Karpas-422 (cell line): Measurements from ENCODE around the gene PPM1D. TPM values are rescaled to one million over a fixed set of nuclear protein-coding genes. Genes with fewer than 3 reads are reported as not detected.
A peak's percentile ranks its signal among the peaks of the same experiment; 100 is the strongest.
"Not testable (repeated sequence)": the region's sequence is repeated elsewhere in the genome, so short reads cannot be mapped to it uniquely, and the experiment has no call there.

Experiments used
- DNase-seq: peaks from one replicate; pipeline ENCODE4 v3.0.0-alpha.2; 2015
- H2AFZ ChIP-seq: fragments of 200-600 bp; sonication (generic); 2 replicates; pipeline ENCODE4 v1.6.1; 2014; ENCODE audit warnings: antibody characterized with exemption, low read length, mixed read lengths
- H3K27ac ChIP-seq: fragments of 200-600 bp; sonication (generic); 2 replicates; pipeline ENCODE4 v1.5.1; 2014; ENCODE audit warnings: mild to moderate bottlenecking, low read length, moderate library complexity
- H3K27me3 ChIP-seq: fragments of 200-600 bp; sonication (generic); 2 replicates; pipeline ENCODE4 v1.6.1; 2014; ENCODE audit warnings: low read length, mixed read lengths
- H3K36me3 ChIP-seq: fragments of 200-600 bp; sonication (generic); 2 replicates; pipeline ENCODE4 v1.6.1; 2014; ENCODE audit warnings: low read length, mixed read lengths; ENCODE audit not compliant: insufficient read depth
- H3K4me1 ChIP-seq: fragments of 200-600 bp; sonication (generic); 2 replicates; pipeline ENCODE4 v1.6.1; 2014; ENCODE audit warnings: mild to moderate bottlenecking, low read length, mixed read lengths
- H3K4me2 ChIP-seq: fragments of 200-600 bp; sonication (generic); 2 replicates; pipeline ENCODE4 v1.6.1; 2014; ENCODE audit warnings: low read length, low read depth, mild to moderate bottlenecking; ENCODE audit not compliant: poor library complexity, severe bottlenecking
- H3K4me3 ChIP-seq: fragments of 200-600 bp; sonication (generic); 2 replicates; pipeline ENCODE4 v1.5.1; 2014; ENCODE audit warnings: mild to moderate bottlenecking, antibody characterized with exemption, low read length, mixed read lengths
- H3K79me2 ChIP-seq: fragments of 200-600 bp; sonication (generic); 2 replicates; pipeline ENCODE4 v1.6.1; 2014; ENCODE audit warnings: mild to moderate bottlenecking, low read length, mixed read lengths
- H3K9ac ChIP-seq: fragments of 200-600 bp; sonication (generic); 2 replicates; pipeline ENCODE4 v1.6.0; 2014; ENCODE audit warnings: low read length
- H3K9me2 ChIP-seq: fragments of 200-600 bp; sonication (generic), shearing (Covaris generic); replicated peaks from 2 replicates; pipeline ENCODE4 v1.6.0; 2014; ENCODE audit warnings: mild to moderate bottlenecking, low read length, moderate library complexity; ENCODE audit not compliant: insufficient read depth
- H3K9me3 ChIP-seq: fragments of 300-700, 200-600 bp; sonication (generic); 2 replicates; pipeline ENCODE4 v1.6.1; 2014; ENCODE audit warnings: low read length, mixed read lengths
- H4K20me1 ChIP-seq: fragments of 200-600 bp; sonication (generic); 2 replicates; pipeline ENCODE4 v1.6.1; 2014; ENCODE audit warnings: mild to moderate bottlenecking, antibody characterized with exemption, low read length, low read depth; ENCODE audit not compliant: insufficient read depth
- total RNA-seq: library from RNA; depleted of rRNA; stranded (reverse); fragments of >200 nt; shearing (Covaris generic); gene quantifications from 2 replicates; pipeline ENCODE4 v1.2.3, GENCODE V29; 2014; ENCODE audit warnings: low replicate concordance; rRNA removed

PPM1D gene
- 6.4 and 11.8 TPM in 2 replicates for total RNA-seq

DNA sequence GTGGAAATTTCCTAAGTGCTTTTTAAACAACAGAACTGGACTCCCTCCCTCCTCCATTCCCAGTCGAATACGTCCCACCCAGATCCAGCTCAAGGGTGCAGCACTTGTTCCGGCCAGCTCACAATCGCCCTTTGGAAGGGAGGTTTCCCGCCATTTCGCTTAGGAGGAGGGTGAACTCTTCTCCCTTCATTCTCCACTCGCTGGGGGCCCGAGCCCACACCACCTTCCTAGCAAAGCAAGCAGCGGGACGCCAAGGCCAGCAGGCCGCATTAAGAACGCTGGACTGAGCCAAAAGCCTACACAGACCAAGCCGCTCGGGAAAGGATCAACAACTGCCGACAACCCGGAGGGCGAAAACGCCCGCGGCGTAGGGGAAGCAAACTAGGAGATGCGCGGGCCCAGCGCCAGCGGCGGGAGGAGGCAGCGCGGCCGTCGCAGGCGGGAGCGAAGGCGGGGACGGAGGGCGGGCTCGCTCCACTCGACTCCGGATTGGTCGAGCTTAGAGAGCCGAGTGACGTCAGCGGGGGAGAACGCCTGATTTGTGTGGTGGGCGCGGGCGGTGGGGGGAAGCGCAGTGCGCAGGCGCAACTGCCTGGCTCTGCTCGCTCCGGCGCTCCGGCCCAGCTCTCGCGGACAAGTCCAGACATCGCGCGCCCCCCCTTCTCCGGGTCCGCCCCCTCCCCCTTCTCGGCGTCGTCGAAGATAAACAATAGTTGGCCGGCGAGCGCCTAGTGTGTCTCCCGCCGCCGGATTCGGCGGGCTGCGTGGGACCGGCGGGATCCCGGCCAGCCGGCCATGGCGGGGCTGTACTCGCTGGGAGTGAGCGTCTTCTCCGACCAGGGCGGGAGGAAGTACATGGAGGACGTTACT is at the start of gene PPM1D:
TSS of gene PPM1D (plus strand) at position 574 of the 870 bp plus-strand sequence. CDS start at position 796, 222 bp downstream.
- H3K9ac ChIP-seq = peak within 1 kb of the TSS; percentile 83
- peaks cover 37% of the 10 kb centered on the region for H3K4me1 ChIP-seq
- no peaks in the 10 kb centered on the region for H3K9me3 ChIP-seq
- peak within 1 kb of the TSS; percentile 90 for H3K4me3 ChIP-seq
- H4K20me1 ChIP-seq = peaks cover 6% of the 10 kb centered on the region; the same call in 1 of the 2 replicates
- DNase-seq = peak; percentile 99
- H3K27ac ChIP-seq = peak within 1 kb of the TSS; percentile 59
- H3K4me2 ChIP-seq = peak within 1 kb of the TSS; percentile 93
- no peaks in the 10 kb centered on the region for H3K27me3 ChIP-seq
- H3K9me2 ChIP-seq = no peaks in the 10 kb centered on the region
- peak within 1 kb of the TSS; percentile 85 for H2AFZ ChIP-seq
- H3K79me2 ChIP-seq = peaks cover 47% of the 10 kb centered on the region
- no peaks in the 10 kb centered on the region for H3K36me3 ChIP-seq

DNA sequence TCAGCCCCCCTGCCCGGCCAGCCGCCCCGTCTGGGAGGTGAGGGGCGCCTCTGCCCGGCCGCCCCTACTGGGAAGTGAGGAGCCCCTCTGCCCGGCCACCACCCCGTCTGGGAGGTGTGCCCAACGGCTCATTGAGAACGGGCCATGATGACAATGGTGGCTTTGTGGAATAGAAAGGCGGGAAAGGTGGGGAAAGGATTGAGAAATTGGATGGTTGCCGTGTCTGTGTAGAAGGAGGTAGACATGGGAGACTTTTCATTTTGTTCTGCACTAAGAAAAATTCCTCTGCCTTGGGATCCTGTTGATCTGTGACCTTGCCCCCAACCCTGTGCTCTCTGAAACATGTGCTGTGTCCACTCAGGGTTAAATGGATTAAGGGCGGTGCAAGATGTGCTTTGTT is 47.7 kb upstream of the PPM1D start:
- not testable (repeated sequence) for H3K4me1 ChIP-seq, H2AFZ ChIP-seq, H3K4me2 ChIP-seq, H3K27ac ChIP-seq, H3K4me3 ChIP-seq, H4K20me1 ChIP-seq, H3K9me3 ChIP-seq, H3K27me3 ChIP-seq, H3K9ac ChIP-seq, DNase-seq, H3K36me3 ChIP-seq, H3K79me2 ChIP-seq, H3K9me2 ChIP-seq

DNA sequence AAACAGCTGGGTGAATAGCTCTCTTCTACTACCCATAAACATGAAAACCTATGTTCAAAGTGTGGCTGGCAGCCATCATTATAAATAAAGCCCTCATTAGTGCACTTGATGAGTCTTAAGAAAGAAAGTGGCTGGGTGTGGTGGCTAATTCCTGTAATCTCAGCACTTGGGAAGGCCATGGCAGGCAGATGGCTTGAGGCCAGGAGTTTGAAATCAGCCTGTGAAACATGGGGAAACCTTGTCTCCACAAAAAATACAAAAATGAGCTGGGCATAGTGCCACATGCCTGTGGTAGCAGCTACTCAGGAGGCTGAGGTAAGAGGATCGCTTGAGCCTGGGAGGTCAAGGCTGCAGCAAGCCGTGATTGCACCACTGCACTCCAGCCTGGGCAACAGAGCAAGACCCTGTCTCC is 45.6 kb upstream of the PPM1D start:
- H3K27me3 ChIP-seq = no peaks in the 10 kb centered on the region; the same call in 1 of the 2 replicates
- H3K4me3 ChIP-seq = no peak overlapping the region
- H4K20me1 ChIP-seq = no peaks in the 10 kb centered on the region
- H3K36me3 ChIP-seq = no peaks in the 10 kb centered on the region
- peaks cover 6% of the 10 kb centered on the region; the same call in 1 of the 2 replicates for H3K9me3 ChIP-seq
- H3K9me2 ChIP-seq = no peaks in the 10 kb centered on the region
- no peak overlapping the region for H3K9ac ChIP-seq
- no peak overlapping the region for H2AFZ ChIP-seq
- no peak for DNase-seq
- no peaks in the 10 kb centered on the region for H3K4me1 ChIP-seq
- no peaks in the 10 kb centered on the region for H3K79me2 ChIP-seq
- no peak overlapping the region for H3K27ac ChIP-seq
- no peak overlapping the region for H3K4me2 ChIP-seq

DNA sequence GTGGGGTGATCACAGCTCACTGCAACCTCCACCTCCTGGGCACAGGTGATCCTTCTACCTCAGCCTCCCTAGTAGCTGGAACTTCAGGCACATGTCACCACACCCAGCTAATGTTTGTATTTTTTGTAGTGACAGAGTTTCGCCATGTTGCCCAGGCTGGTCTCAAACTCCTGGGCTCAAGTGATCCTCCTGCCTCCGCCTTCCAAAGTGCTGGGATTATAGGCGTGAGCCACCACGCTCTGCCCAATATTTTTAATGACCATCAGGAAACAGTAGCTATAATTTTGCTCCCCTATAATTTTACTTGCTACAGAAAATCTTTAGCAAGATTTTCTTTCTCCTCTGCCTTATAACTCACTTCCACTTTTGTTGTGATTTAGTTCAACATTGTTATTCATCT is 44.2 kb upstream of the PPM1D start:
- H3K27ac ChIP-seq = no peak overlapping the region
- no peak overlapping the region for H3K9ac ChIP-seq
- no peak for DNase-seq
- no peak overlapping the region for H3K4me2 ChIP-seq
- H3K27me3 ChIP-seq = no peaks in the 10 kb centered on the region; the same call in 1 of the 2 replicates
- H2AFZ ChIP-seq = no peak overlapping the region
- no peaks in the 10 kb centered on the region for H3K36me3 ChIP-seq
- H3K9me3 ChIP-seq = peaks cover 6% of the 10 kb centered on the region; the same call in 1 of the 2 replicates
- H3K4me3 ChIP-seq = no peak overlapping the region
- H3K79me2 ChIP-seq = no peaks in the 10 kb centered on the region
- no peaks in the 10 kb centered on the region for H4K20me1 ChIP-seq
- H3K9me2 ChIP-seq = no peaks in the 10 kb centered on the region
- H3K4me1 ChIP-seq = no peaks in the 10 kb centered on the region

DNA sequence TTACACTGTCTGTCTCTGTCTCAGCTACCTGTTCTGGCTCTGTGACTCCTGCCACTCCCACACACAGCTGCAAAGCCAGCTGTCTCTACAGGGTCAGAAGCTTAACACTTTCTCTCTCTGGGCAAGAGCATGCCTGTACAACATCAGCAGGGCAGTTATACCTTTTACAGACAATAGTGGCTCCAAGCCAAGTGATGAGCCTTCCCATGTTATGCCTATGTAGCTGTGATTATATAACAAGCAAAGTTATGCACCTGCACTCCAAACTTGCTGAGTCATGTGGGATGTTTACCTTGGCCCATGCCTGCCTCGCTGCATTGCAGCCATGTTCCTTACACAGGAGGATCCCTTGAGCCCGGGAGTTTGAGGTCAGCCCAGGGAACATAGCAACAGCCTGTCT is 42.2 kb upstream of the PPM1D start:
- H3K4me1 ChIP-seq = no peaks in the 10 kb centered on the region
- peak; percentile 48 for DNase-seq
- no peak overlapping the region for H2AFZ ChIP-seq
- H4K20me1 ChIP-seq = no peaks in the 10 kb centered on the region
- no peaks in the 10 kb centered on the region for H3K9me2 ChIP-seq
- no peaks in the 10 kb centered on the region for H3K36me3 ChIP-seq
- no peaks in the 10 kb centered on the region; the same call in 1 of the 2 replicates for H3K27me3 ChIP-seq
- H3K27ac ChIP-seq = no peak overlapping the region
- no peaks in the 10 kb centered on the region for H3K79me2 ChIP-seq
- H3K9ac ChIP-seq = no peak overlapping the region
- no peak overlapping the region for H3K4me3 ChIP-seq
- no peak overlapping the region for H3K4me2 ChIP-seq
- H3K9me3 ChIP-seq = peaks cover 6% of the 10 kb centered on the region; the same call in 1 of the 2 replicates

DNA sequence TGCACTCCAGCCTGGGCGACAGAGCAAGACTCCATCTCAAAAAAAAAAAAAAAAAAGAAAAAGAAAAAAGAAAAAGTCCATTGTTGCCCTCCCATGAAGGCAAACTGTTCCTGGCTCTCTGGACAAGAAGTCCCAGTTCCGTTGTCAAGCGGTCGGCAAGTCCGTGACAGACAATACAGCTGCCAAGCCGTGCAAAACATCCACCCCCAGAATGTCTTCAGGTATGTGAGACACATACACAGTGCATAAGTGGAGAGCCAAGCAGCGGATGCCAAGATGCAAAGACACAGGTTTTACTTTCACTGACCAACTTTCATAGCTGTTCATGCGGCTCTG is 40.4 kb upstream of the PPM1D start:
- no peak overlapping the region for H3K4me2 ChIP-seq
- peaks cover 6% of the 10 kb centered on the region; the same call in 1 of the 2 replicates for H3K9me3 ChIP-seq
- H3K9me2 ChIP-seq = no peaks in the 10 kb centered on the region
- H3K9ac ChIP-seq = no peak overlapping the region
- no peak overlapping the region for H3K27ac ChIP-seq
- no peaks in the 10 kb centered on the region for H3K36me3 ChIP-seq
- no peak overlapping the region for H2AFZ ChIP-seq
- no peaks in the 10 kb centered on the region for H3K4me1 ChIP-seq
- no peaks in the 10 kb centered on the region for H3K79me2 ChIP-seq
- no peaks in the 10 kb centered on the region for H4K20me1 ChIP-seq
- no peaks in the 10 kb centered on the region; the same call in 1 of the 2 replicates for H3K27me3 ChIP-seq
- no peak overlapping the region for H3K4me3 ChIP-seq
- DNase-seq = no peak

DNA sequence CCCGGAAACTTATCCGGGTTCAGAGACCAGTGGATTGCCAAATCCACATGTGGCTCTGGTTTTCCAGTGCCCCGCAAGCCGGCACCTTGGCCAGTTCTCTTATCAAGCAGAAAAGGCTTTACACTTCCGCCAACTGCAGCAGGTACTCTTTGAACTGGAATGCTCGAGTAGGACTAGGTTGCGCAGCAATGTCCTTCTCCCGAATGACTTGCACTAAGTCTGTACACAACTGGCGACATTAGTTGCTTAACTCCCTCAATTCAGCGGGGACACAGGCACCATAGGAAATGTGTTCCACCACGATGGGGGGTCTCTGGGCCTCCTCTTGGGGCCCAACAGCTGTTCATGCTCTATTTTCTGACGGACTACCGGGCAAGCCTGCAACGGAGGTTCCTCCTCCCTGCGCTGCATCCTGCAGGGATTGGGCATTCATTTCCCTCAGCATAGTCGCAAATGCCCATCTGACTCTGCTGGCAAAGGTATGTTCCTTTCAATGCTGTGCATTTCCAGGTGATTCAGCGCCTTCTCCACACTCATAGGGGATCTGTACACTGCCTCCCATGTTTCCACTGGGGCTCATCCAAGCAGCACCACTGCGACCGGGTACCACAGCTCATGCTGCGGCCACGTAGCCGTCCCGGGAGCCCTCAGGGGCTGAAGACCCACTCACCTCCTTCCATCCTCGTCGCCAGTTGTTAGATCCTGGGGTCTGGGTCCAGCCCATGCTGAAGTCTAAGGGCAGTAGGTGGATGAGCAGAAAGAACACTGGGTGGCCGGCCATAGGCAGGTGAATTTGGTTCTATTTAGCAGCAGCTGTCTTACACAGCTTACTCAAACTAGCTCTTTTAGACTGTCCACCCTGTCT is 39.8 kb upstream of the PPM1D start:
- Histone ChIP-seq H3K27ac (no peak overlapping the region), H2AFZ (no peak overlapping the region), H3K9me3 (peaks cover 6% of the 10 kb centered on the region; the same call in 1 of the 2 replicates), H3K9me2 (no peaks in the 10 kb centered on the region), H3K4me2 (no peak overlapping the region), H3K79me2 (no peaks in the 10 kb centered on the region), H4K20me1 (no peaks in the 10 kb centered on the region), H3K4me1 (no peaks in the 10 kb centered on the region), H3K9ac (no peak overlapping the region), H3K36me3 (no peaks in the 10 kb centered on the region), H3K4me3 (no peak overlapping the region), H3K27me3 (no peaks in the 10 kb centered on the region; the same call in 1 of the 2 replicates)
- no peak for DNase-seq

DNA sequence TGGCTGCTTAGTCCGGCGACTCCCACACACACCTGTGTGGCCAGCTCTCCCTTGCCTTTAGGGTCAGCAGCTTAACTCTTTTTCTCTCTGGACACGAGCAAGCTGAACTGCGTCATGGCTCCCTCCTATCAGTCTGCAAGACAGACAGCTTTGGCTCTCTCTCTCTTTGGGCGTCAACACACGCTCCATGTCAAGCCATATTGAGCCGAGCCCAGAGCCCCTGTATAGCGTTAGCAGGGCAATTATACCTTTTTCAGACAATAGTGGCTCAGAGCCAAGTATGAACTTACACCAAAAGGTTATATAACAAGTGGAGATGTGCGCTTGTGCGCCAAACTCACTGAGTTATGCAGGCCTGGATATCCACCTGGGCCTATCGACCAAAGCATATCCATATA is 39.1 kb upstream of the PPM1D start:
- Histone ChIP-seq H3K27me3 (no peaks in the 10 kb centered on the region; the same call in 1 of the 2 replicates), H3K9me3 (peaks cover 6% of the 10 kb centered on the region; the same call in 1 of the 2 replicates), H3K27ac (no peak overlapping the region), H3K4me3 (no peak overlapping the region), H3K4me2 (no peak overlapping the region), H3K9me2 (no peaks in the 10 kb centered on the region), H3K36me3 (no peaks in the 10 kb centered on the region), H3K79me2 (no peaks in the 10 kb centered on the region), H2AFZ (no peak overlapping the region), H3K4me1 (no peaks in the 10 kb centered on the region), H4K20me1 (no peaks in the 10 kb centered on the region), H3K9ac (no peak overlapping the region)
- DNase-seq = no peak
